HG02588 (cell line): ENCODE measurements around the gene ZBTB24.

Source experiments
- ATAC-seq: cut with Tn5 transposase; IDR thresholded peaks from one replicate; pipeline ENCODE4 v1.9.1; 2021; ENCODE audit warnings: mild to moderate bottlenecking, moderate library complexity; ENCODE audit not compliant: unreplicated experiment

The ZBTB24 gene

GRCh38 chr6:109503327-109504224, 20.6 kb upstream of the ZBTB24 start:
- ATAC-seq: no peak

GRCh38 chr6:109498936-109499335, 15.9 kb upstream of the ZBTB24 start:
- no peak for ATAC-seq

- ATAC-seq: no peak
Measured at GRCh38 chr6:109498052-109498451, 15.0 kb upstream of the ZBTB24 start.

DNA sequence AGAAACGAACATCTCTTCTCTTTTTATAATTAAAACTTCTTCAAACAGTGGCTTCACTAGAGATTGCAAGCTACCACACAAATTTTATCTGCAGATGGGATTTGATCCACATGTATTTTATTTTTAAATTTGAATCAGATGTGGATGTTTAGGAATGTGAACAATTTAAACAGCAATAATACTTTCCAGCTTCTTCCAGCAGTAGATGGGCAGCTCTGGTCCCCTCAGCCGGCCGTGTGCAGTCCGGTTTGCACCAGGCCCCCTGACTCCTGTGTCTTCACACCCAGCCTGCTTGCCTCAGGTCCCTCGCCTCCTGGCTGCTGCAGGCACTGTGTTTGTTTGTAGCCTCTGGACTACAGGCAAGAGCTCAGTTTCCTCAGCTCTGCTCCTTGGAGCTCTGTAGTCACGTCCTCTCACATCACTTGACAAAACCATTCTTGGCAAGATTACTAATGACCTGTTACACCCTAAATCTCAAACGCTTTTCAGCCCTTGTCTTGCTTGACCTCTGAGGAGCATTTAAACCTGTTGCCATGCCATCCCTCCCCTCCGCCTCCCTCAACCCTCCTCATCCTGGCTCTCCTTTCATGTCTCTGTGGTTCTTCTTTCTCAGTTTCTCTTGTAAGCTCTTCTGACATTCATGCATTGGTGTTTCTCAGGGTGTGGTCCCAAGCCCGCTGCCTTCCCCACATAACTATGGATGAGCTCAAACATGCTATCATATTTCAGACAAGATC, 13.2 kb upstream of the ZBTB24 start:
- ATAC-seq: no peak

DNA sequence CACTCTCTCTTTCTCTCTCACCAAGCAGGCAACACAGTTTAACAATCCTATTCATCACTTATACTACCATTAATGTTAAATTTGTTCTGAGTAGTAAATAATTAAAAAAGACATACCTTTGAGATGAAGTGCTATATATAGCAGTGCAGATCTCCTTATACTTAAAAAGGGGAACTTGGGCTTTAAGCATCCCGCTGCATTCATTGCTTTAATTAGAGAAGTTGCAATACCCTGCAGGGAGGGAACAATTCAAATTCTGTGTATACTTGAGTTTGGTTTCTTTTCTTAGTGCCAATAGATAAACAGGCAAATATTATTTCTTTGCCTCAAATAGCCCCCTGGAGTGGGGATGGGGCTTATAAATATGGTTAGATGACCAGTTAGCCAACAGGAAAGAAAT, 10.8 kb upstream of the ZBTB24 start:
- ATAC-seq: no peak

- ATAC-seq: no peak
Measured at GRCh38 chr6:109491207-109491938, 8.4 kb upstream of the ZBTB24 start.

GRCh38 chr6:109490713-109491112, 7.7 kb upstream of the ZBTB24 start:
- no peak for ATAC-seq

- ATAC-seq: no peak
Measured at GRCh38 chr6:109488001-109488400, 5.0 kb upstream of the ZBTB24 start.

GRCh38 chr6:109486068-109486467, 3.0 kb upstream of the ZBTB24 start:
- no peak for ATAC-seq

- no peak for ATAC-seq
Measured at GRCh38 chr6:109485266-109485935, 2.4 kb upstream of the ZBTB24 start.

- no peak for ATAC-seq
Measured at GRCh38 chr6:109484122-109484521, 1.1 kb upstream of the ZBTB24 start.

GRCh38 chr6:109483735-109484057, 677 bp upstream of the ZBTB24 start:
- no peak for ATAC-seq

GRCh38 chr6:109480993-109481480, 2.0 kb downstream of the ZBTB24 start:
- ATAC-seq: no peak

- ATAC-seq: no peak
Measured at GRCh38 chr6:109478841-109479624, 4.0 kb downstream of the ZBTB24 start.

DNA sequence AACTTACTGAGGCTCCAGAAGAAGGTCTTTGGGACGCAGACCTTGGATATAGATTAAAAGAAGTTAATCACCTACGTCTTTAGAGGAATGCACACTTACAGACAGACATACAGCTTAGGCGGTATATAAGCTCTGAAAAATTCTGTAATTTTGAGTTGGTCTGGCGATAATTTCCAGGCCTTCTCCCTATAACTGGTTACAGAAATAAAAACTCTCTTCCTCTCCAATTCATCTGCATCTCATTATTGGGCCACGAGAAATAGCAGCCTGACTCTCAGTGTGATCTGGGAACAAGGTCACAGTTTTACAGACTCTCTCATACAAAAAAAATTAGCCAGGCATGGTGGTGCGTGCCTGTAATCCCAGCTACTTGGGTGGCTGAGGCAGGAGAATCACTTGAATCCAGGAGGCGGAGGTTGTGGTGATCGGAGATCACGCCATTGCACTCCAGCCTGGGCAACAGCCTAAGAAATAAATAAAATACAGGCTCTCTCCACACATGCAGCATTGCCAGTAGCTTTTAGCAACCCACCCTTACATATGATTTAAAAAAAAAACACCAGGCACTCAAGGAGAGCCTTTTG, 4.7 kb downstream of the ZBTB24 start:
- no peak for ATAC-seq

DNA sequence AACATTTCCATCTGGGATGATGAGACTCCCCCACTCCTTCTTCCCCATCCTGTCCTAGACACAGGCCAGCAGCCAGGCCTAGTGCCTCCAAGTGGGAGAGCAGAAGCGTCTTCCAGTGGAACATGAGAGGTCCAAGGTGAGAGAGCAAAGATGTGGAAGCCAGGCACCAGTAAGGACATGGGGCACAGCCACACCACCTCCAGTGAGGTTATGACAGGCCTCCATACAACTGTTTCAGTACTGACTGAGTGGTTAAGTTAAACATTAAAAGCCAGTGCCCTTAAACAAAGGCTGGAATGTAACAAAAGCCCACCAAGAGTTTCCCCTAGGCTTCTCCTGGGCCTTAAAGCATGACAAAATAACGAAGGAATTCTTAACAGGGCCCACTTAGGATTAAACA, 5.3 kb downstream of the ZBTB24 start:
- ATAC-seq: peak; percentile 58

- no peak for ATAC-seq
Measured at GRCh38 chr6:109477184-109477583, 5.8 kb downstream of the ZBTB24 start.

DNA sequence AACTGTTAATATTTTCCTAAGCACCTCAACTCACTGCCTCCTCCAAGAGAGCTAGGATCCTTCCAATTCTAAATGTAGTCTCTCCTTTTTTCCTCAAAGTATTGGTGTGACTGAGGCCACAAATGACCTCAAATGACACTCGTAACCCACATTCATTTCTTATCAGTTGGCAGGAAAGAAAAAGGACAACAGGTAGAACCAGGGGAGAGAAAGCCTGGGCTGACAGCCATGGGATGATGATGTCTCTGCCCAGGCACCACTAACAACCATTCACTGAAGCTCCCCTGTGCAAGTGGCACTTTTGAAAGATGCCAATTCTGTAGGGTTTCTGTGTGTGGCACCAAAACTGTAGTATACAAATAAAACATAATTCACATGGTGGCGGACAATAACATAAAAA, 7.4 kb downstream of the ZBTB24 start:
- no peak for ATAC-seq

DNA sequence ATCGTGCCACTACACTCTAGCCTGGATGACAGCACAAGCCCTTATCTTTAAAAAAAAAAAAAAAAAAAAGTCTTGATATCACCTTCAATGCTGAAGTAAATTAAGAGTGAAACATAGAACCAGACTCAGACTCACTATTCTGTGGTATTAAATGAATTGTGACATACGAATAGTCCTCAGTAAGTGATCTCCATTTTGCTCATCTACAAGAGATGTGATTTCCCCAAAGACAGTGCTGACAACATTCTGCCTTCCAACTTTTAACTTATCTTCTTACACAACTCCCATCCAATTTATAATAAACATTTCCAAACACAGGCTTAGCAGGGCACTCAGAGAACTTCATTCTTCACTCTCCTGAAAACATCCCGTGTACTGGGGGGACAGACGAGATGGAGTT, 8.0 kb downstream of the ZBTB24 start:
- ATAC-seq: no peak

DNA sequence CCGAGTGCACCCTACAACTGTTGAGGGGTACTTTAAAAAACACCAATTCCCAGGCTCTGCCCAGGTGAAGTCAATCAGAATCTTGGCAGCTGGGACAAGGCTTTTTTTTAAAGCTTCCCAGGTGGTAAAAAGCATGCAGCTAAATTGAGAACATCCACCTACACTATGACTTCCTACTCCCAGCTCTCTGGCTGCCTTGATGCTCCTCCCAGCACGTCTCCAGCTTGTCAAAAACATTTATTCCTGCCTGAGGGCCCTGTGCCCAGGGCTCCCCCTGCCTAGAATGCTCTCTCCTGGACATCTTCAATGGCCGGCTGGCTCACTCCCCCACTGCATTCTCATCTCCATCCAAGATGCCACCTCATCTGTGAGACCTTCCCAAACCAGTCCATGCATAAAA, 9.9 kb downstream of the ZBTB24 start:
- ATAC-seq: no peak
